MM.1S (cell line): Measurements from ENCODE around the gene GNPDA2.
A peak's percentile ranks its signal among the peaks of the same experiment; 100 is the strongest.

Source experiments
- DNase-seq: peaks from one replicate; pipeline ENCODE4 v3.0.0-alpha.2; 2015
- H2AFZ ChIP-seq: fragments of 300-600 bp; sonication (generic); 2 replicates; pipeline ENCODE4 v1.6.0; 2016; ENCODE audit warnings: antibody characterized with exemption, low read length
- H3F3A ChIP-seq: fragments of 300-600 bp; sonication (generic); 2 replicates; pipeline ENCODE4 v1.6.1; 2016; ENCODE audit warnings: mild to moderate bottlenecking, antibody characterized with exemption, low read length, moderate library complexity, mixed read lengths; ENCODE audit not compliant: insufficient read depth
- H3K27ac ChIP-seq: fragments of 300-600 bp; sonication (generic); 2 replicates; pipeline ENCODE4 v1.5.1; 2016; ENCODE audit warnings: mild to moderate bottlenecking, low read length
- H3K27me3 ChIP-seq: fragments of 300-600 bp; sonication (generic); replicated peaks from 2 replicates; pipeline ENCODE4 v1.6.0; 2016; ENCODE audit warnings: low read length; ENCODE audit not compliant: insufficient read depth
- H3K36me3 ChIP-seq: fragments of 300-600 bp; sonication (generic); replicated peaks from 2 replicates; pipeline ENCODE4 v1.6.1; 2016; ENCODE audit warnings: mild to moderate bottlenecking, low read length, mixed read lengths; ENCODE audit not compliant: insufficient read depth
- H3K4me1 ChIP-seq: fragments of 300-600 bp; sonication (generic); 2 replicates; pipeline ENCODE4 v1.6.1; 2016; ENCODE audit warnings: low read length, mixed read lengths
- H3K4me2 ChIP-seq: fragments of 300-600 bp; sonication (generic); 2 replicates; pipeline ENCODE4 v1.6.0; 2016; ENCODE audit warnings: low read depth, low read length
- H3K4me3 ChIP-seq: fragments of 300-600 bp; sonication (generic); 2 replicates; pipeline ENCODE4 v1.5.1; 2016; ENCODE audit warnings: low read length, mixed read lengths
- H3K79me2 ChIP-seq: fragments of 300-600 bp; sonication (generic); 2 replicates; pipeline ENCODE4 v1.6.1; 2016; ENCODE audit warnings: mixed run types, low read length, mixed read lengths
- H3K9ac ChIP-seq: fragments of 300-600 bp; sonication (generic); 2 replicates; pipeline ENCODE4 v1.6.1; 2016; ENCODE audit warnings: low read length, mixed read lengths
- H3K9me2 ChIP-seq: fragments of 300-600 bp; sonication (generic); replicated peaks from 2 replicates; pipeline ENCODE4 v1.6.1; 2016; ENCODE audit warnings: mild to moderate bottlenecking, low read length, mixed read lengths; ENCODE audit not compliant: insufficient read depth
- H3K9me3 ChIP-seq: fragments of 300-600 bp; sonication (generic); replicated peaks from 2 replicates; pipeline ENCODE4 v1.6.1; 2016; ENCODE audit warnings: mild to moderate bottlenecking, low read length, mixed read lengths; ENCODE audit not compliant: insufficient read depth
- H4K20me1 ChIP-seq: fragments of 300-600 bp; sonication (generic); 2 replicates; pipeline ENCODE4 v1.6.1; 2016; ENCODE audit warnings: mild to moderate bottlenecking, low read length, moderate library complexity, mixed read lengths; ENCODE audit not compliant: insufficient read depth
- EZH2 ChIP-seq: fragments of 300-600 bp; sonication (generic); optimal IDR thresholded peaks from 2 replicates; pipeline ENCODE3; 2017; ENCODE audit warnings: low read depth, mild to moderate bottlenecking, antibody characterized with exemption, low read length, mixed read lengths
- EZH2phosphoT487 ChIP-seq: fragments of 300-600 bp; sonication (generic); IDR thresholded peaks from 2 replicates; pipeline ENCODE4 v1.6.1; 2018; ENCODE audit warnings: antibody characterized with exemption, low read length
- TF ChIP-seq, protein P1 (sequence below): fragments of 300-600 bp; sonication (generic); IDR thresholded peaks from 2 replicates; pipeline ENCODE4 v1.5.1; 2016; ENCODE audit warnings: antibody characterized with exemption, low read length, mixed read lengths

The GNPDA2 gene

DNA sequence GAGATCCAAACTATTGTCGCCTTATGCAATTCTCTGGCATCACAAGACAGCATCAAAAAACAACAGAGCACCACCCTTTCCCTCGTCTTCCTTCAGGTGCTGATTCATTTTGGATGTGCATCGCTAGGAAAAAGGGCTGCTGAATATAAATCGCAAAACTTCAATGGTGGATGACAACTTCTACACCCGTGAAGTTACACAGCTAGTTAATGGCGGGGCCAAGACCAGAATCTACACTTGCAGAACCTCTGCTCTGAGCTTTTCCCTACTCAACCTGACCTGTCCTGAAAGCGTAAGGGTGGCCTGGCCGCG, 674 bp downstream of the GNPDA2 start:
- Histone ChIP-seq H2AFZ (peak overlapping the region; percentile 88), H3K36me3 (no peaks in the 10 kb centered on the region; the same call in 1 of the 2 replicates), H4K20me1 (no peaks in the 10 kb centered on the region), H3K4me3 (peak overlapping the region; percentile 81), H3K9me2 (no peaks in the 10 kb centered on the region), H3K79me2 (peaks cover 53% of the 10 kb centered on the region), H3K9ac (peak overlapping the region; percentile 76), H3F3A (no peaks in the 10 kb centered on the region), H3K4me2 (peak overlapping the region; percentile 89), H3K27ac (peak overlapping the region; percentile 31; the same call in 1 of the 2 replicates), H3K27me3 (no peaks in the 10 kb centered on the region), H3K4me1 (0 out of 2 replicates have a peak, but pooled peaks cover 7% of the 10 kb centered on the region), H3K9me3 (no peaks in the 10 kb centered on the region)
- DNase-seq: no peak
- TF ChIP-seq EZH2phosphoT487: no peak
- no peak for TF ChIP-seq EZH2

- Histone ChIP-seq H3K36me3 (no peaks in the 10 kb centered on the region; the same call in 1 of the 2 replicates), H2AFZ (peak overlapping the region; percentile 88; the same call in 1 of the 2 replicates), H3K9me2 (no peaks in the 10 kb centered on the region), H3K4me2 (peak overlapping the region; percentile 89), H3K79me2 (peaks cover 58% of the 10 kb centered on the region), H3K27ac (no peak overlapping the region), H3F3A (no peaks in the 10 kb centered on the region), H4K20me1 (no peaks in the 10 kb centered on the region), H3K27me3 (no peaks in the 10 kb centered on the region), H3K9me3 (no peaks in the 10 kb centered on the region), H3K4me1 (0 out of 2 replicates have a peak, but pooled peaks cover 7% of the 10 kb centered on the region), H3K9ac (peak overlapping the region; percentile 76; the same call in 1 of the 2 replicates), H3K4me3 (peak overlapping the region; percentile 81)
- DNase-seq: no peak
- TF ChIP-seq, protein P1, sequence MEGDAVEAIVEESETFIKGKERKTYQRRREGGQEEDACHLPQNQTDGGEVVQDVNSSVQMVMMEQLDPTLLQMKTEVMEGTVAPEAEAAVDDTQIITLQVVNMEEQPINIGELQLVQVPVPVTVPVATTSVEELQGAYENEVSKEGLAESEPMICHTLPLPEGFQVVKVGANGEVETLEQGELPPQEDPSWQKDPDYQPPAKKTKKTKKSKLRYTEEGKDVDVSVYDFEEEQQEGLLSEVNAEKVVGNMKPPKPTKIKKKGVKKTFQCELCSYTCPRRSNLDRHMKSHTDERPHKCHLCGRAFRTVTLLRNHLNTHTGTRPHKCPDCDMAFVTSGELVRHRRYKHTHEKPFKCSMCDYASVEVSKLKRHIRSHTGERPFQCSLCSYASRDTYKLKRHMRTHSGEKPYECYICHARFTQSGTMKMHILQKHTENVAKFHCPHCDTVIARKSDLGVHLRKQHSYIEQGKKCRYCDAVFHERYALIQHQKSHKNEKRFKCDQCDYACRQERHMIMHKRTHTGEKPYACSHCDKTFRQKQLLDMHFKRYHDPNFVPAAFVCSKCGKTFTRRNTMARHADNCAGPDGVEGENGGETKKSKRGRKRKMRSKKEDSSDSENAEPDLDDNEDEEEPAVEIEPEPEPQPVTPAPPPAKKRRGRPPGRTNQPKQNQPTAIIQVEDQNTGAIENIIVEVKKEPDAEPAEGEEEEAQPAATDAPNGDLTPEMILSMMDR: no peak
- no peak for TF ChIP-seq EZH2
- TF ChIP-seq EZH2phosphoT487: no peak
Measured at GRCh38 chr4:44725166-44725565, 1.2 kb downstream of the GNPDA2 start.

DNA sequence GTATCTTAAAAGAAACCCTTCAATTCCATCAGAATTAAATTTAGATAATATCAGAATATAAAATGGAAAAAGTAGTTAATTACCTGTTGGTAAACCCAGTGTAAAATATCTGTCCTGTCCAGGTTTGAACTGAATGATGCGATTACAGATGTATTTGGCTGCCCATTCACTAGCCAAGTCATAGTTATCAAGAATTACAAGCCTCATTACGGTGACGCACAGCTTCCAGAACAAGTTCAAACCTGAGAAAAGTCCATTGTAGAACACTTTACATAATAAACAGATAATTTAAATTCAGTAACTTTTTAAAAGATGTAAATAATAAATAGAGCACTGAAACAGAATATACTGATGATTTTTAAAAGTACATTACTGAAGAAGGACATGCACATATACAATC, 4.4 kb downstream of the GNPDA2 start:
- no peak overlapping the region for H3K27ac ChIP-seq
- H3K79me2 ChIP-seq: peaks cover 70% of the 10 kb centered on the region
- no peaks in the 10 kb centered on the region for H3K27me3 ChIP-seq
- H4K20me1 ChIP-seq: no peaks in the 10 kb centered on the region
- no peaks in the 10 kb centered on the region for H3F3A ChIP-seq
- 0 out of 2 replicates have a peak, but pooled peaks cover 7% of the 10 kb centered on the region for H3K4me1 ChIP-seq
- no peak overlapping the region for H3K9ac ChIP-seq
- no peak overlapping the region for H3K4me2 ChIP-seq
- H3K9me2 ChIP-seq: no peaks in the 10 kb centered on the region
- no peak overlapping the region for H2AFZ ChIP-seq
- H3K4me3 ChIP-seq: no peak overlapping the region
- H3K9me3 ChIP-seq: no peaks in the 10 kb centered on the region
- TF ChIP-seq, protein P1: no peak
- no peak for TF ChIP-seq EZH2phosphoT487
- no peak for TF ChIP-seq EZH2
- no peaks in the 10 kb centered on the region; the same call in 1 of the 2 replicates for H3K36me3 ChIP-seq
- no peak for DNase-seq

- no peak overlapping the region for H3K9ac ChIP-seq
- H3K9me2 ChIP-seq: no peaks in the 10 kb centered on the region
- DNase-seq: no peak
- H3K4me1 ChIP-seq: 0 out of 2 replicates have a peak, but pooled peaks cover 7% of the 10 kb centered on the region
- H3F3A ChIP-seq: no peaks in the 10 kb centered on the region
- no peaks in the 10 kb centered on the region for H4K20me1 ChIP-seq
- H3K4me3 ChIP-seq: no peak overlapping the region
- H3K79me2 ChIP-seq: peaks cover 64% of the 10 kb centered on the region
- no peaks in the 10 kb centered on the region for H3K9me3 ChIP-seq
- H3K36me3 ChIP-seq: no peaks in the 10 kb centered on the region; the same call in 1 of the 2 replicates
- no peak overlapping the region for H2AFZ ChIP-seq
- H3K27me3 ChIP-seq: no peaks in the 10 kb centered on the region
- TF ChIP-seq EZH2: no peak
- TF ChIP-seq, protein P1: no peak
- TF ChIP-seq EZH2phosphoT487: no peak
- no peak overlapping the region for H3K4me2 ChIP-seq
- no peak overlapping the region for H3K27ac ChIP-seq
Measured at GRCh38 chr4:44720371-44720770, 6.0 kb downstream of the GNPDA2 start.
